K562 (cell line): ENCODE data around the gene RNF181. TPM values are rescaled to one million over a fixed set of nuclear protein-coding genes. Genes with fewer than 3 reads are reported as not detected.

Experiments
- BACH1 ChIP-seq: fragments of 200-800 bp; sonication (Bioruptor generic); IDR thresholded peaks from 2 replicates; pipeline ENCODE4 v1.6.1; 2016; ENCODE audit warnings: missing genetic modification characterization, missing compliant biosample characterization
- E2F8 ChIP-seq: fragments of 450-650 bp; IDR thresholded peaks from 2 replicates; pipeline ENCODE4 v1.7.1; 2018; ENCODE audit warnings: mild to moderate bottlenecking, low read depth; ENCODE audit not compliant: partially characterized antibody
- KLF16 ChIP-seq: IDR thresholded peaks from 2 replicates; pipeline ENCODE4 v1.6.1; 2016; ENCODE audit warnings: antibody characterized with exemption
- MAZ ChIP-seq, 2 experiments: fragments of 450-650 bp in 1 of 2; sonication (generic) in 1 of 2; formaldehyde crosslinking; IDR thresholded peaks in 1 of 2; conservative IDR thresholded peaks in 1 of 2; 2 replicates each; pipeline versions ENCODE4 v1.4.0 to v1.5.0; 2020; ENCODE audit warnings: mild to moderate bottlenecking in 1 of 2, missing genetic modification reagents in 1 of 2
- MLX ChIP-seq, 2 experiments: fragments of 450-650 bp in 1 of 2; sonication (generic) in 1 of 2; formaldehyde crosslinking; conservative IDR thresholded peaks; 2 replicates each; pipeline versions ENCODE4 v1.4.0 to v1.8.1; 2020 to 2022; ENCODE audit warnings: mild to moderate bottlenecking in 1 of 2, missing genetic modification reagents in 1 of 2
- RFX1 ChIP-seq: fragments of 450-650 bp; IDR thresholded peaks from 2 replicates; pipeline ENCODE4 v1.6.1; 2016; ENCODE audit warnings: mild to moderate bottlenecking, moderate library complexity
- SNAPC5 ChIP-seq: fragments of 250-450 bp; sonication (Bioruptor Pico); IDR thresholded peaks from 2 replicates; pipeline ENCODE4 v1.8.0; 2021; ENCODE audit warnings: moderate library complexity, mild to moderate bottlenecking, inconsistent platforms
- TAF9B ChIP-seq: fragments of 450-650 bp; IDR thresholded peaks from 2 replicates; pipeline ENCODE4 v1.6.1; 2018; ENCODE audit warnings: mild to moderate bottlenecking; ENCODE audit not compliant: partially characterized antibody
- ZNF274 ChIP-seq: IDR thresholded peaks from 2 replicates; pipeline ENCODE4 v1.6.1; 2011; ENCODE audit warnings: low read depth, mild to moderate bottlenecking, low read length, moderate library complexity, borderline replicate concordance
- ZNF407 ChIP-seq: fragments of 450-650 bp; IDR thresholded peaks from 2 replicates; pipeline ENCODE4 v1.6.1; 2016; ENCODE audit warnings: low read depth
- polyA plus RNA-seq, 8 experiments: library from polyadenylated mRNA; depleted of rRNA in 4 of 8; stranded (reverse) in 5 of 8; unstranded in 3 of 8; fragments of >200 nt; fragmentation: Nextera tagmentation in 2 of 8; fragmentation: Illumina TruSeq in 1 of 8; extraction: Ambion mirVana in 2 of 8; extraction: Trizol in 1 of 8; gene quantifications; 2 replicates each; pipeline versions ENCODE4 v1.2.1 to v1.2.3, GENCODE V29; 2011 to 2014; ENCODE audit warnings: inconsistent platforms in 1 of 8, missing spikeins in 1 of 8
- total RNA-seq, 7 experiments: library from RNA; depleted of rRNA in 6 of 7; stranded (reverse); fragments of >200 nt in 6 of 7; fragmentation: Illumina TruSeq in 2 of 7; extraction: Trizol in 2 of 7; gene quantifications; 2 replicates each; pipeline versions ENCODE4 v1.2.1 to v1.2.3, GENCODE V29; 2011 to 2021; ENCODE audit warnings: low replicate concordance in 1 of 7

The RNF181 gene
- total and polyA plus RNA-seq, 9 of the 15 experiments (the other 6 are each of a cell fraction or from before 2014, with no cell fraction given) = 139 to 492 (median 253) TPM

GRCh38 chr2:85561280-85562212 lies 34.0 kb upstream of the RNF181 start, which contains the start of gene GGCX (continued):
- no peak for TF ChIP-seq ZNF274
- peak; percentile 80 for TF ChIP-seq E2F8
- TF ChIP-seq BACH1 (tag) = no peak
- 0 out of 2 replicates have a peak, but pooled peaks have one; percentile 10 for TF ChIP-seq KLF16
- peak; percentile 62 for TF ChIP-seq TAF9B
- peak; percentile 85 for TF ChIP-seq ZNF407
- no peak for TF ChIP-seq RFX1
- TF ChIP-seq MLX (CRISPR knock-in tag; conservative IDR thresholded peaks at IDR 0.05) = no peak
- TF ChIP-seq MAZ (CRISPR knock-in tag; conservative IDR thresholded peaks at IDR 0.05 in 1 of 2, IDR thresholded peaks at IDR 0.05 in 1 of 2) = peak; percentile 51; a peak in 3 of 4 replicates
- no peak for TF ChIP-seq SNAPC5 (CRISPR knock-in tag)
